Mesendoderm (in vitro differentiated cells): ENCODE data around the gene CABLES1.
A peak's percentile ranks its signal among the peaks of the same experiment; 100 is the strongest.
"Not testable (repeated sequence)": the region's sequence is repeated elsewhere in the genome, so short reads cannot be mapped to it uniquely, and the experiment has no call there.

ENCODE experiments used
- DNase-seq: peaks from one replicate; pipeline ENCODE4 v3.0.0; 2013
- H2AK5ac ChIP-seq: 2 replicates; pipeline ENCODE4 v1.6.1; 2013; ENCODE audit warnings: low read length, inconsistent platforms
- H2BK120ac ChIP-seq: 2 replicates; pipeline ENCODE4 v1.6.1; 2013; ENCODE audit warnings: low read depth, mild to moderate bottlenecking, low read length, moderate library complexity, mixed read lengths
- H2BK15ac ChIP-seq: replicated peaks from 2 replicates; pipeline ENCODE4 v1.6.1; 2013; ENCODE audit warnings: low read depth, mild to moderate bottlenecking, moderate library complexity
- H2BK5ac ChIP-seq: 2 replicates; pipeline ENCODE4 v1.6.1; 2013; ENCODE audit warnings: low read length, inconsistent platforms
- H3K18ac ChIP-seq: 2 replicates; pipeline ENCODE4 v1.6.1; 2013; ENCODE audit warnings: mild to moderate bottlenecking, low read length, mixed read lengths
- H3K23ac ChIP-seq: one replicate; pipeline ENCODE4 v1.6.1; 2013; ENCODE audit warnings: low read length
- H3K27ac ChIP-seq: 2 replicates; pipeline ENCODE4 v1.5.1; 2013; ENCODE audit warnings: low read depth, mild to moderate bottlenecking, inconsistent platforms, low read length, moderate library complexity
- H3K27me3 ChIP-seq: 2 replicates; pipeline ENCODE4 v1.6.1; 2013; ENCODE audit warnings: low read length, control low read depth, mild to moderate bottlenecking, inconsistent platforms; ENCODE audit not compliant: insufficient read depth, poor library complexity
- H3K36me3 ChIP-seq: 2 replicates; pipeline ENCODE4 v1.6.1; 2013; ENCODE audit warnings: low read length, inconsistent platforms; ENCODE audit not compliant: control insufficient read depth, insufficient read depth
- H3K4ac ChIP-seq: one replicate; pipeline ENCODE4 v1.6.1; 2013; ENCODE audit warnings: low read depth, mild to moderate bottlenecking, low read length, moderate library complexity
- H3K4me1 ChIP-seq: 2 replicates; pipeline ENCODE4 v1.6.1; 2013; ENCODE audit warnings: low read depth, low read length, inconsistent platforms; ENCODE audit not compliant: control insufficient read depth
- H3K4me2 ChIP-seq: 2 replicates; pipeline ENCODE4 v1.6.1; 2013; ENCODE audit warnings: low read length
- H3K4me3 ChIP-seq: 2 replicates; pipeline ENCODE4 v1.5.1; 2013; ENCODE audit warnings: mild to moderate bottlenecking, low read length
- H3K56ac ChIP-seq: one replicate; pipeline ENCODE4 v1.6.1; 2013; ENCODE audit warnings: low read length
- H3K79me1 ChIP-seq: 2 replicates; pipeline ENCODE4 v1.6.1; 2013; ENCODE audit warnings: low read length, inconsistent platforms
- H3K79me2 ChIP-seq: 2 replicates; pipeline ENCODE4 v1.6.1; 2013; ENCODE audit warnings: mild to moderate bottlenecking, low read length; ENCODE audit not compliant: control insufficient read depth, insufficient read depth
- H3K9ac ChIP-seq: 2 replicates; pipeline ENCODE4 v1.6.1; 2013; ENCODE audit warnings: low read length, inconsistent platforms
- H4K5ac ChIP-seq: one replicate; pipeline ENCODE4 v1.6.1; 2013; ENCODE audit warnings: low read length
- H4K8ac ChIP-seq: one replicate; pipeline ENCODE4 v1.6.1; 2013; ENCODE audit warnings: low read depth, mild to moderate bottlenecking, control low read depth, low read length, moderate library complexity
- WGBS: extraction: QIAGEN DNeasy Blood & Tissue Kit; methylation state at CpG from one replicate; pipeline ENCODE4 v1.1.7; 2013; ENCODE audit warnings: low lambda C conversion rate, missing lambda C conversion rate; ENCODE audit not compliant: insufficient coverage; ENCODE audit errors: extremely low coverage; 5-methylcytosine and 5-hydroxymethylcytosine counted together

The CABLES1 gene

DNA sequence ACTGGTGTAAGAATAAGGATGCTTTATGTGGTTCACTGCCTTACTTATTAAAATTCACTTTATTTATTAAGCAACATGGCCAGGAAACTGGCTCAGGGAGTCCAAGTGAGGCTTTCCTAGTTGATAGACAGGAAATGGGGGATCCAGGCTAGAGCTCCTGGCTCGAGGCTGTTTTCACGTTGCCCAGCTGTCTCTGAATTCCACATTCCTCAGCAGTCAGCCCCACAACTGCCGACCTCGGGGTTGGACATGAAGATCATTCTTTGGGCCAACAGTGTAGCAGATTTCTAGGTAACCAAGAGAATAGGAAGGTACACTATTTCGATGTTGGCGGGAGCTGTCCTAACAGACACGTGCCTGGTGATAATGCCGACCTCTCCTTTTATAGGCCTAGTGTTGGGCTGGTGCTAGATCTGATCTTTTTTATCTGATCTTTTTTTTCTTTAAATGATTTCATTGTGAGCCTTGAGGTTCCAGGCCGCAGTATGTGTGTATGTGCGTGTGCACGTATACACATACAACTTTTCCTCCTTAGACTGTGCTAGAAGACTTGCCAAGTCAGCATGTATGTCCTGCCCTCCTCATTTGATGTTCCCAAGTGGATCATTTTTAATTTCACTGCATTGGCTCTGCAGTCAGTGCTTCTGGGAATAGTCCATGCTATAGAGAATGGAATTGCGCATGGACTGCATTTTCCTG lies 103.5 kb downstream of the CABLES1 start:
- Histone ChIP-seq H2BK5ac (peak overlapping the region; percentile 20), H2AK5ac (peak overlapping the region; percentile 43), H3K27ac (no peak overlapping the region), H3K18ac (no peak overlapping the region), H3K56ac (no peak overlapping the region), H3K36me3 (no peaks in the 10 kb centered on the region), H2BK15ac (no peak overlapping the region), H3K23ac (no peak overlapping the region), H4K8ac (no peak overlapping the region), H2BK120ac (no peak overlapping the region), H3K4ac (no peak overlapping the region), H3K9ac (no peak overlapping the region), H3K79me2 (no peaks in the 10 kb centered on the region), H3K79me1 (no peaks in the 10 kb centered on the region), H3K4me3 (no peak overlapping the region), H3K4me2 (no peak overlapping the region), H4K5ac (no peak overlapping the region), H3K4me1 (peaks cover 13% of the 10 kb centered on the region), H3K27me3 (no peaks in the 10 kb centered on the region)
- WGBS: no CpG with 5 or more reads among the region's 12 CpGs
- peak; percentile 68 for DNase-seq

DNA sequence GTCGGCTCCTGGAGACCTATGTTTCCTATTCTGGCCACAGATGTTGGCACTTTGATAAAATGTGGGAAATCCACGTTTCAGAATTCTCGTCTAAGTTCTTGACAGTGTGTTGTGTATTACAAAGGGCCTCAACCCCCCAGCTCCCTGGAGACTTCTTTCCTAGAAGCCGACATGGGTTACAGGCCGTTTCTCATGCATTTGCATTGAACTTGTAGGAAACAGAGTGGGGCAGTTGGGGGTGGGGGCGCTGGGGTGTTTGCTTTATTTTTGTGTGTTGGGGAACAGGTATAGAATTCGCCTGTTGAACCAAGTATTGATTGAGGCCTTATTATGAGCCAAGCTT lies 104.0 kb downstream of the CABLES1 start:
- H2BK5ac ChIP-seq: peak overlapping the region; percentile 20
- no peaks in the 10 kb centered on the region for H3K36me3 ChIP-seq
- no peak overlapping the region for H3K4ac ChIP-seq
- H4K5ac ChIP-seq: no peak overlapping the region
- no peak overlapping the region for H2BK15ac ChIP-seq
- no peak overlapping the region for H3K4me3 ChIP-seq
- no CpG with 5 or more reads among the region's 7 CpGs for whole genome bisulfite sequencing
- no peak overlapping the region for H3K56ac ChIP-seq
- H4K8ac ChIP-seq: no peak overlapping the region
- H3K79me1 ChIP-seq: no peaks in the 10 kb centered on the region
- peak overlapping the region; percentile 73 for H3K23ac ChIP-seq
- no peak for DNase-seq
- no peak overlapping the region for H2AK5ac ChIP-seq
- H3K9ac ChIP-seq: no peak overlapping the region
- no peak overlapping the region for H3K4me2 ChIP-seq
- no peaks in the 10 kb centered on the region for H3K27me3 ChIP-seq
- no peaks in the 10 kb centered on the region for H3K79me2 ChIP-seq
- no peak overlapping the region for H3K27ac ChIP-seq
- no peak overlapping the region for H3K18ac ChIP-seq
- no peak overlapping the region for H2BK120ac ChIP-seq
- H3K4me1 ChIP-seq: peaks cover 13% of the 10 kb centered on the region

DNA sequence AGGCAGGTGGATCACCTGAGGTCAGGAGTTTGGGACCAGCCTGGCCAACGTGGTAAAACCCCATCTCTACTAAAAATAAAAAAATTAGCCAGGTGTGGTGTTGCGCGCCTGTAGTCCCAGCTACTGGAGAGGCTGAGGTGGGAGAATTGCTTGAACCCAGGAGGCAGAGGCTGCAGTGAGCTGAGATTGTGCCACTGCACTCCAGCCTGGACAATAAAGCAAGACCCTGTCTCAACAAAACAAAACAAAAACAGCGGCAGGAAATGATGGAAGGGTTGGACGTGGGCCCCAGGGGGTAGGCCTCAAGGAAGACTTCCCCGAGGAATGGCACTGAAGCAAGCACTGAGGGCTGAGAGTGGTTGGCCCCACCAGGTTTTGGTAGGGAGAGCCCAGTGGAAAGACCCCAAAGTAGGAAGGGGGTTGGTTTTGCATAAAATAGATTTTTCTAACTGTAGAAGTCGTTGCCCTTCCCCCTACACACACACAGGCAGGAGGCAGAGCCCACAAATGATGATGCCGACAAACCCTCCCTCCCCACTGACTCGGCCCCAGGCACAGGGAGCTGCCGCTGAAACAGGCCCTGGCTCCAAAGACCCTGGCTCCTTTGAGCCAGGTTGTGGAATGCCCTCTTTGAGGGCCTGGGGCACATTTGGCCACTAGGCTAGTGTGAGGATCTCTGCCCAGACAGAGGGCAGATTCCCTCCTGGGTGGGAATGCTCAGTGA lies 104.8 kb downstream of the CABLES1 start:
- Histone ChIP-seq H3K79me2 (no peaks in the 10 kb centered on the region), H3K36me3 (no peaks in the 10 kb centered on the region), H2BK15ac (no peak overlapping the region), H3K79me1 (no peaks in the 10 kb centered on the region), H2BK120ac (no peak overlapping the region), H4K8ac (no peak overlapping the region), H3K27me3 (no peaks in the 10 kb centered on the region), H4K5ac (no peak overlapping the region), H3K9ac (peak overlapping the region; percentile 33), H3K56ac (peak overlapping the region; percentile 65), H2AK5ac (no peak overlapping the region), H3K23ac (no peak overlapping the region), H3K4ac (no peak overlapping the region), H2BK5ac (no peak overlapping the region), H3K4me1 (peaks cover 13% of the 10 kb centered on the region), H3K27ac (peak overlapping the region; percentile 25), H3K4me3 (no peak overlapping the region), H3K18ac (no peak overlapping the region), H3K4me2 (no peak overlapping the region)
- WGBS: no CpG with 5 or more reads among the region's 10 CpGs
- peak; percentile 74 for DNase-seq

GRCh38 chr18:23240609-23240930 lies 105.3 kb downstream of the CABLES1 start:
- H3K36me3 ChIP-seq: no peaks in the 10 kb centered on the region
- no peak overlapping the region for H4K5ac ChIP-seq
- peak overlapping the region; percentile 53 for H3K56ac ChIP-seq
- H3K4me1 ChIP-seq: peaks cover 13% of the 10 kb centered on the region
- H3K79me2 ChIP-seq: no peaks in the 10 kb centered on the region
- no peak overlapping the region for H3K4ac ChIP-seq
- no peak overlapping the region for H2BK15ac ChIP-seq
- H3K27me3 ChIP-seq: no peaks in the 10 kb centered on the region
- no peak overlapping the region for H3K23ac ChIP-seq
- no peak overlapping the region for H3K4me2 ChIP-seq
- no CpG with 5 or more reads among the region's 4 CpGs for WGBS
- H4K8ac ChIP-seq: no peak overlapping the region
- no peaks in the 10 kb centered on the region for H3K79me1 ChIP-seq
- no peak overlapping the region for H2AK5ac ChIP-seq
- DNase-seq: no peak
- peak overlapping the region; percentile 25 for H3K27ac ChIP-seq
- H2BK5ac ChIP-seq: no peak overlapping the region
- H3K18ac ChIP-seq: no peak overlapping the region
- H3K9ac ChIP-seq: no peak overlapping the region
- no peak overlapping the region for H2BK120ac ChIP-seq
- no peak overlapping the region for H3K4me3 ChIP-seq

- not testable (repeated sequence) for H3K36me3 ChIP-seq, H3K79me2 ChIP-seq, H2BK5ac ChIP-seq, H3K4ac ChIP-seq, H2BK15ac ChIP-seq, H4K8ac ChIP-seq, H4K5ac ChIP-seq, H3K18ac ChIP-seq, H2AK5ac ChIP-seq, H2BK120ac ChIP-seq, H3K23ac ChIP-seq, H3K4me2 ChIP-seq, H3K27ac ChIP-seq, H3K79me1 ChIP-seq, H3K27me3 ChIP-seq, DNase-seq, H3K9ac ChIP-seq, H3K4me3 ChIP-seq
- peak overlapping the region; percentile 6 for H3K56ac ChIP-seq
- no CpG with 5 or more reads among the region's 11 CpGs for WGBS
- peaks cover 13% of the 10 kb centered on the region for H3K4me1 ChIP-seq
Measured at GRCh38 chr18:23241833-23242496, 106.7 kb downstream of the CABLES1 start.
